SK-N-SH (cell line): ENCODE data around the gene AGO3. TPM values are rescaled to one million over a fixed set of nuclear protein-coding genes. Genes with fewer than 3 reads are reported as not detected.

Source experiments
- CTCF ChIA-PET: fragments of 300-600, 350-600 bp; formaldehyde crosslinking; extraction: SDS; loops from one replicate; lab custom pipeline; 2021; lab: Yijun Ruan, JAX
- POLR2A ChIA-PET: fragments of 350-600 bp; sonication (Branson Sonifier 250); formaldehyde crosslinking; extraction: SDS; loops from one replicate; lab custom pipeline; 2020; ENCODE audit warnings: antibody characterized with exemption, inconsistent platforms; lab: Yijun Ruan, JAX
- DNase-seq: peaks from one replicate; pipeline ENCODE4 v3.0.0; 2012
- H2AFZ ChIP-seq: fragments of 200-600 bp; sonication (generic); 2 replicates; pipeline ENCODE4 v1.8.1; 2016; ENCODE audit warnings: antibody characterized with exemption, mild to moderate bottlenecking, low read depth
- H3F3A ChIP-seq: fragments of 200-600 bp; sonication (generic); replicated peaks from 2 replicates; pipeline ENCODE3; 2016; ENCODE audit warnings: antibody characterized with exemption, mild to moderate bottlenecking; ENCODE audit not compliant: insufficient read depth
- H3K27ac ChIP-seq, 2 experiments: fragments of 200-500 bp in 1 of 2; fragments of 200-600 bp in 1 of 2; sonication (Bioruptor generic) in 1 of 2; sonication (generic), shearing (Covaris generic) in 1 of 2; 2 replicates each; pipeline versions ENCODE4 v1.5.1 to v1.6.1; 2014 to 2016; ENCODE audit warnings: low read depth in 2 of 2, inconsistent platforms in 1 of 2, low read length in 1 of 2, mild to moderate bottlenecking in 1 of 2, mixed read lengths in 1 of 2
- H3K27me3 ChIP-seq: fragments of 200-600 bp; sonication (generic), shearing (Covaris generic); 2 replicates; pipeline ENCODE4 v1.6.1; 2016; ENCODE audit warnings: mixed run types; ENCODE audit not compliant: insufficient read depth
- H3K36me3 ChIP-seq, 2 experiments: fragments of 200-500 bp in 1 of 2; fragments of 200-600 bp in 1 of 2; sonication (Bioruptor generic) in 1 of 2; sonication (generic) in 1 of 2; replicated peaks in 1 of 2; 2 replicates each; pipeline versions ENCODE3 to v1.5.1; 2014 to 2016; ENCODE audit warnings: low read length in 1 of 2, mild to moderate bottlenecking in 1 of 2; ENCODE audit not compliant: insufficient read depth in 2 of 2, control insufficient read depth in 1 of 2
- H3K4me1 ChIP-seq, 2 experiments: fragments of 200-500 bp in 1 of 2; fragments of 200-600 bp in 1 of 2; sonication (Bioruptor generic) in 1 of 2; sonication (generic), shearing (Covaris generic) in 1 of 2; 2 replicates each; pipeline versions ENCODE4 v1.5.1 to v1.6.1; 2014 to 2016; ENCODE audit warnings: low read depth in 1 of 2, low read length in 1 of 2, mixed run types in 1 of 2; ENCODE audit not compliant: insufficient read depth in 2 of 2, control insufficient read depth in 1 of 2
- H3K4me2 ChIP-seq: fragments of 200-600 bp; sonication (generic), shearing (Covaris generic); 2 replicates; pipeline ENCODE4 v1.6.1; 2017; ENCODE audit warnings: mixed run types
- H3K4me3 ChIP-seq, 2 experiments: fragments of 200-500 bp in 1 of 2; fragments of 200-600 bp in 1 of 2; sonication (Bioruptor generic) in 1 of 2; sonication (generic), shearing (Covaris generic) in 1 of 2; 2 replicates each; pipeline versions ENCODE4 v1.5.1 to v1.8.1; 2014 to 2016; ENCODE audit warnings: low read depth in 2 of 2, inconsistent platforms in 1 of 2, low read length in 1 of 2, mild to moderate bottlenecking in 1 of 2, mixed read lengths in 1 of 2, moderate library complexity in 1 of 2
- H3K79me2 ChIP-seq: fragments of 200-600 bp; sonication (generic); 2 replicates; pipeline ENCODE4 v1.8.1; 2017; ENCODE audit warnings: mild to moderate bottlenecking; ENCODE audit not compliant: insufficient read depth
- H3K9ac ChIP-seq: fragments of 200-600 bp; sonication (generic); 2 replicates; pipeline ENCODE4 v1.6.1; 2017; ENCODE audit warnings: mixed run types
- H3K9me2 ChIP-seq: fragments of 200-600 bp; sonication (generic); 2 replicates; pipeline ENCODE4 v1.6.1; 2017; ENCODE audit warnings: mixed run types
- H3K9me3 ChIP-seq: fragments of 200-600 bp; sonication (generic); 2 replicates; pipeline ENCODE4 v1.6.1; 2017; ENCODE audit warnings: mixed run types, mild to moderate bottlenecking, moderate library complexity
- H4K20me1 ChIP-seq: fragments of 200-600 bp; sonication (generic); 2 replicates; pipeline ENCODE4 v1.6.1; 2017; ENCODE audit warnings: mild to moderate bottlenecking, mixed run types; ENCODE audit not compliant: insufficient read depth
- CTCF ChIP-seq: fragments of 200-600 bp; sonication (generic); IDR thresholded peaks from 2 replicates; pipeline ENCODE4 v1.6.1; 2017; ENCODE audit warnings: antibody characterized with exemption, mild to moderate bottlenecking, moderate library complexity
- EP300 ChIP-seq, 2 experiments: IDR thresholded peaks; 2 replicates each; pipeline versions ENCODE4 v1.4.0 to v1.6.1; 2012; ENCODE audit warnings: borderline replicate concordance in 1 of 2, low read depth in 1 of 2, low read length in 1 of 2
- EZH2phosphoT487 ChIP-seq: fragments of 200-600 bp; sonication (generic); IDR thresholded peaks from 2 replicates; pipeline ENCODE4 v1.6.1; 2017; ENCODE audit warnings: low read depth, mixed run types, mild to moderate bottlenecking, antibody characterized with exemption, moderate library complexity, borderline replicate concordance
- FOXM1 ChIP-seq: IDR thresholded peaks from 2 replicates; pipeline ENCODE4 v1.4.0; 2012; ENCODE audit warnings: low read depth, mild to moderate bottlenecking
- JUND ChIP-seq: IDR thresholded peaks from 2 replicates; pipeline ENCODE4 v1.4.0; 2012
- MEF2A ChIP-seq: IDR thresholded peaks from 2 replicates; pipeline ENCODE4 v1.4.0; 2012; ENCODE audit warnings: low read depth, borderline replicate concordance
- MXI1 ChIP-seq: IDR thresholded peaks from 2 replicates; pipeline ENCODE4 v1.6.1; 2012; ENCODE audit warnings: mild to moderate bottlenecking, low read depth, low read length, improper control_type of control experiment
- NFIC ChIP-seq: IDR thresholded peaks from 2 replicates; pipeline ENCODE4 v1.4.0; 2012; ENCODE audit warnings: borderline replicate concordance
- NRF1 ChIP-seq: IDR thresholded peaks from 2 replicates; pipeline ENCODE4 v1.6.1; 2012; ENCODE audit warnings: low read depth, mild to moderate bottlenecking, low read length
- RAD21 ChIP-seq: IDR thresholded peaks from 2 replicates; pipeline ENCODE4 v1.6.1; 2012; ENCODE audit warnings: mild to moderate bottlenecking, low read length
- RCOR1 ChIP-seq: fragments of 150-350 bp; IDR thresholded peaks from 2 replicates; pipeline ENCODE4 v1.6.1; 2017; ENCODE audit warnings: antibody characterized with exemption, low read length
- REST ChIP-seq: IDR thresholded peaks from 2 replicates; pipeline ENCODE4 v1.6.1; 2012; ENCODE audit warnings: mild to moderate bottlenecking, low read depth, low read length, moderate library complexity
- ZBTB33 ChIP-seq: IDR thresholded peaks from 2 replicates; pipeline ENCODE4 v1.4.0; 2012; ENCODE audit warnings: low read depth, borderline replicate concordance
- WGBS: methylation state at CpG from one replicate; pipeline ENCODE4 v1.1.6; 2017; ENCODE audit warnings: low lambda C conversion rate; 5-methylcytosine and 5-hydroxymethylcytosine counted together
- polyA plus RNA-seq, 3 experiments: library from polyadenylated mRNA; depleted of rRNA; stranded (reverse); fragments of >200 nt; gene quantifications; 2 replicates each; pipeline ENCODE4 v1.2.3, GENCODE V29; 2012

The AGO3 gene
- polyA plus RNA-seq, 1 of the 3 experiments (the other 2 are of a cell fraction), result 6.7 TPM

GRCh38 chr1:35894656-35895055 is 36.2 kb upstream of the AGO3 start (continued):
- no peak for TF ChIP-seq ZBTB33
- no peak for TF ChIP-seq MEF2A
- TF ChIP-seq JUND, result no peak

GRCh38 chr1:35899941-35900340 is 31.0 kb upstream of the AGO3 start:
- H3K4me1 ChIP-seq, result no peaks in the 10 kb centered on the region
- ChIA-PET POLR2A (no interaction called here), CTCF (no interaction called here)
- peaks cover 47 to 53% of the 10 kb centered on the region in 2 experiments for H3K36me3 ChIP-seq
- H3K79me2 ChIP-seq, result no peaks in the 10 kb centered on the region
- no peak overlapping the region for H2AFZ ChIP-seq
- no peak overlapping the region for H3K9ac ChIP-seq
- H3K9me3 ChIP-seq, result no peaks in the 10 kb centered on the region
- no peak for DNase-seq
- no peaks in the 10 kb centered on the region for H3K9me2 ChIP-seq
- no peaks in the 10 kb centered on the region for H3F3A ChIP-seq
- TF ChIP-seq RAD21 (no peak), CTCF (no peak), REST (no peak), EZH2phosphoT487 (no peak), NRF1 (no peak)
- H3K27ac ChIP-seq, result no peak overlapping the region
- no peak overlapping the region for H3K4me3 ChIP-seq
- no peak overlapping the region for H3K4me2 ChIP-seq
- no peaks in the 10 kb centered on the region for H4K20me1 ChIP-seq
- H3K27me3 ChIP-seq, result no peaks in the 10 kb centered on the region

GRCh38 chr1:35901235-35901634 is 29.7 kb upstream of the AGO3 start:
- no peak overlapping the region for H2AFZ ChIP-seq
- no peak overlapping the region for H3K9ac ChIP-seq
- H3K9me2 ChIP-seq, result no peaks in the 10 kb centered on the region
- H3K4me1 ChIP-seq, result no peaks in the 10 kb centered on the region
- CTCF ChIA-PET, result no interaction called here
- TF ChIP-seq REST (no peak), RCOR1 (no peak), NFIC (no peak), MXI1 (no peak), EP300 (IDR thresholded peaks at IDR 0.05; ENCODE audit: borderline replicate concordance in 1 of 2, low read depth in 1 of 2, low read length in 1 of 2) (no peak), FOXM1 (no peak)
- TF ChIP-seq, all 33 proteins: peak for 0
- Histone ChIP-seq H3K27me3 (no peaks in the 10 kb centered on the region), H4K20me1 (no peaks in the 10 kb centered on the region), H3K4me3 (no peak overlapping the region), H3K9me3 (no peaks in the 10 kb centered on the region), H3K4me2 (no peak overlapping the region), H3K27ac (no peak overlapping the region), H3F3A (no peaks in the 10 kb centered on the region), H3K79me2 (no peaks in the 10 kb centered on the region), H3K36me3 (peaks cover 47 to 51% of the 10 kb centered on the region in 2 experiments)
- no peak for DNase-seq
- 98% methylated on average over 9 of the region's 9 CpGs for WGBS
- POLR2A ChIA-PET, result no interaction called here
